Measurements from ENCODE around the gene FABP3. TPM values are rescaled to one million over a fixed set of nuclear protein-coding genes. Genes with fewer than 3 reads are reported as not detected.

The FABP3 gene
- total and polyA plus RNA-seq, 2 experiments from 2014 or later, result 250 to 595 TPM

DNA sequence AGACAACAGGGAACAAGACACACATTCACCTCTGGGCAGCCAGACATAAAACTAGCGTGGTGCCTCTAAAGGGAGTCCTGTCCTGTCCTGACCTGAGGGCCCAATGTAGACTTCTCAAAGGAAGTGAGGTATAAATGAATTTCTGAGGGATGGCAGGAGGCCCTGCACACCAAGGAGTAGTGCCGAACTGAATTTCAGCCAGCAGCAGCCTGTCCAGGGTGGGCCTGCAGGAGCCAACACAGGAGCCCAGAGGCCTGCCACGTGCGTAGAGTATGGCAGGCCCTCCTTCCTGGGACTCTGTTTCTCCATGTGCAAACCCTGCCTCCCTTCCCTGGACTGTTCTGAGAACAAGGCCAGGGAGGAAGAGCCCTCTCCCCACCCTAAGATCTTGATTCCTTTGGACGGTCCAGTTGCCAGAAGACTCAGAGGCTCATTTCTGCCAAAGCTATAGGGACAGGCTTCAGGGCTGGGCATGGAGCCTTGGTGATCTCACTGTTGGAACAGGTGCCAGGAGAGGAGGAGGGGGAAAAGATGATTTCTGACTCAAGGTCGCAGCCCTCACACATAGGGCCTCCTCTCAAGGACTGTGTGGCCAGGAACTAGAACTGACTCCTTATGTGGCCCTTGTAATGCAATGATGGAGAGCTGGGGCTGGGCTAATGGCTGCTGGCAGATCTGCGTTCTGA is 1.8 kb upstream of the FABP3 start:
- TF ChIP-seq, protein P1, sequence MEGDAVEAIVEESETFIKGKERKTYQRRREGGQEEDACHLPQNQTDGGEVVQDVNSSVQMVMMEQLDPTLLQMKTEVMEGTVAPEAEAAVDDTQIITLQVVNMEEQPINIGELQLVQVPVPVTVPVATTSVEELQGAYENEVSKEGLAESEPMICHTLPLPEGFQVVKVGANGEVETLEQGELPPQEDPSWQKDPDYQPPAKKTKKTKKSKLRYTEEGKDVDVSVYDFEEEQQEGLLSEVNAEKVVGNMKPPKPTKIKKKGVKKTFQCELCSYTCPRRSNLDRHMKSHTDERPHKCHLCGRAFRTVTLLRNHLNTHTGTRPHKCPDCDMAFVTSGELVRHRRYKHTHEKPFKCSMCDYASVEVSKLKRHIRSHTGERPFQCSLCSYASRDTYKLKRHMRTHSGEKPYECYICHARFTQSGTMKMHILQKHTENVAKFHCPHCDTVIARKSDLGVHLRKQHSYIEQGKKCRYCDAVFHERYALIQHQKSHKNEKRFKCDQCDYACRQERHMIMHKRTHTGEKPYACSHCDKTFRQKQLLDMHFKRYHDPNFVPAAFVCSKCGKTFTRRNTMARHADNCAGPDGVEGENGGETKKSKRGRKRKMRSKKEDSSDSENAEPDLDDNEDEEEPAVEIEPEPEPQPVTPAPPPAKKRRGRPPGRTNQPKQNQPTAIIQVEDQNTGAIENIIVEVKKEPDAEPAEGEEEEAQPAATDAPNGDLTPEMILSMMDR (IDR thresholded peaks at IDR 0.05; ENCODE audit: low read depth, low read length), result no peak
- DNase-seq (ENCODE audit: low read depth in 1 of 2, low spot score in 1 of 2), result peak in 1 of 2 donors; percentile 18
- Histone ChIP-seq H3K36me3 (no peaks in the 10 kb centered on the region), H3K9me3 (ENCODE audit: low read depth) (no peaks in the 10 kb centered on the region), H3K4me3 (no peak overlapping the region), H3K27ac (peak overlapping the region; percentile 100), H3K27me3 (no peaks in the 10 kb centered on the region), H3K4me1 (ENCODE audit: low read depth) (peaks cover 40% of the 10 kb centered on the region)

DNA sequence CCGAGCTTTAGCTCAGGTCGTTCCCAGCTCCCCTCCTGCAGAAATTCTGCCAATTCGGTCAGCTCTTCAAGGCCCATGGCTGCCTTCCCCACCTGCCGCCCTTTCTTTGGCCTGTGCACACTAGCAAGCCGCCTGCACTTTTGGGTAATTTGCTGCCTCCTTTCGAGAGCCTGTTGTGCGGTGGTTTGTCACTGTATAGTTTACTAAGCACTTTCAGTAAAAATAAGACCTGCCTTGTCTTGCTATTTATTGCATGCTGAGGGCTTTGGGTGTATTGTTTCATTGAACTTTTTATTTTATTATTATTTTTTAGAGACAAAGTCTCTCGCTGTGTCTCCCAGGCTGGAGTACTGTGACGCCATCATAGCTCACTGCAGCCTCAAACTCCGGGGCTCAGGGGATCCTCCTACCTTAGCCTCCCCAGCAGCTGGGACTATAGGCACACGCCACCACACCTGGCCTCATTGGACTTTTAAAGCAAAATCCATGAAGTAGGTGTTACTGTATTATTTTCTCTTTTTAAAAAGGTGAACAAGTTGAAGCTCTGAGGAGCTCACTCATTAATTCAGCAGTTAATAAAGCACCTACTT is 1.1 kb upstream of the FABP3 start:
- TF ChIP-seq, protein P1 (IDR thresholded peaks at IDR 0.05; ENCODE audit: low read depth, low read length), result no peak
- H3K27me3 ChIP-seq, result no peaks in the 10 kb centered on the region
- peak overlapping the region; percentile 100 for H3K27ac ChIP-seq

GRCh38 chr1:31372751-31373055 is 173 bp downstream of the FABP3 start:
- Histone ChIP-seq H3K27me3 (no peaks in the 10 kb centered on the region), H3K4me3 (peak overlapping the region; percentile 44), H3K4me1 (ENCODE audit: low read depth) (peaks cover 52% of the 10 kb centered on the region), H3K9me3 (ENCODE audit: low read depth) (no peaks in the 10 kb centered on the region), H3K36me3 (no peaks in the 10 kb centered on the region), H3K27ac (peak overlapping the region; percentile 100)
- TF ChIP-seq, protein P1 (IDR thresholded peaks at IDR 0.05; ENCODE audit: low read depth, low read length), result no peak
- DNase-seq (ENCODE audit: low read depth in 1 of 2, low spot score in 1 of 2), result no peak

More for the DNA sequence above, 1.1 kb upstream of the FABP3 start:
- H3K4me1 ChIP-seq (ENCODE audit: low read depth), result peaks cover 44% of the 10 kb centered on the region
- H3K4me3 ChIP-seq, result no peak overlapping the region
- no peaks in the 10 kb centered on the region for H3K36me3 ChIP-seq
- no peaks in the 10 kb centered on the region for H3K9me3 ChIP-seq (ENCODE audit: low read depth)
- no peak for DNase-seq (ENCODE audit: low read depth in 1 of 2, low spot score in 1 of 2)

DNA sequence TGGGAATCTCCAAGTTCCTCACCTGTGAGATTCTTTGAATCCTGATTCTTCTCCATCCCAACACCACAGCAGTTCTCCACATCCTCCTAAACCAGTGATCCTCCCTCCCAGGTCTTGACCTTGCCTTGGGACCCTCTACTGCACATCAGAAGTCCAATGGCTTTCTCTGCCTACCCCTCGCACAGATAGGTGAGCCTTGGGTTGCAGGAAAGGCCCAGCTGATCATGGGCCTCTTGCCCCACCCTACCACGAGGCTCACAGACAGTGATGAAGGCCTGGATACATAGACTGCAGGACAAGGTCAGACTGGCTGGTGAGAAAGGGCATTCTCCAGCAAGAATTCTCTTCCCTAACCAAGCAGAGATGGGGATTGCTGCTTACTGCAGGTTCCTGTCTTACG is 825 bp downstream of the FABP3 start:
- H3K9me3 ChIP-seq (ENCODE audit: low read depth), result no peaks in the 10 kb centered on the region
- TF ChIP-seq, protein P1 (IDR thresholded peaks at IDR 0.05; ENCODE audit: low read depth, low read length), result no peak
- H3K4me1 ChIP-seq (ENCODE audit: low read depth), result peaks cover 52% of the 10 kb centered on the region
- H3K36me3 ChIP-seq, result peaks cover 4% of the 10 kb centered on the region
- H3K27me3 ChIP-seq, result no peaks in the 10 kb centered on the region
- H3K4me3 ChIP-seq, result peak overlapping the region; percentile 44
- DNase-seq (ENCODE audit: low read depth in 1 of 2, low spot score in 1 of 2), result peak in 1 of 2 donors; percentile 18
- H3K27ac ChIP-seq, result peak overlapping the region; percentile 100

DNA sequence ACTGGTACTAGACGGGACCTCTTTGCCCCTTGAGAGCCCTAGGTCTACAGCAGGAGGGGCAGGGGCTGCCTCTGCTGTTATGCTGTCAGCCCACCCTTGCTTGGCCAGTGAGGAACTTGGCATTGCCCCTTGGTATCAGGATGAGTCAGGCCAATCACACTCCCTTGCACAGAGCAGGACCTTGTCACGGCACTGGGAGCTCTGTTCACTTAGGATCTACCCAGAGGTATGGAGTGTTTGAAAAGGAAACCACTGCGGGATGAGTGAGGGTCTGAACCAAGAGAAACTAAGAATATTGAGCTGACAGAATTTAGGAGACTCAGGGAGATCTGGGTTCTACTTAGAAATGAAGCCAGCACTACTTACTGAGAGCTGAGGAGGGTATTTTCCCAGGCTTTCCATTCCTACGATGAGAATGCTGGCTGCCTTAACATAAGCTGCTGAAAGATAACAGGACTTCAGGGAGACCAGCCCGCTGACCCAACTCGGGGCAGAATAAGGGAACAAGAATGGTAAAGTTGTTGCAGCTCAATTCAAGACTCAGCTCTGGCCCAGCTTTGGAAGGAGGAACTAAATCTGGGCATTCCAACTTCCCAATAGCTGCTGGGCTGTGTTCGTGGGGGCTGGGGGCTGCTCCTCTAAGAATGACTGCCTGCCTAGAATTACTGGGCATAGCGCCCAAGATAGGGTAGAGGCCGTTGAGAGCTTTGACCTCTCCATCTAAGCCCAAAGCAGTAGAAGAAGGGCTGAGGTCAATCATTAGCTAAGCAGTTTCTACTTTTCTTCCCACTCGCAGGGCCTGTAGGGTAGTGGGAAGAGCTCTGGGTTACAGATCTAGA is 1.5 kb downstream of the FABP3 start:
- H3K27ac ChIP-seq, result peak overlapping the region; percentile 100
- peaks cover 11% of the 10 kb centered on the region for H3K36me3 ChIP-seq
- no peaks in the 10 kb centered on the region for H3K9me3 ChIP-seq (ENCODE audit: low read depth)
- H3K4me1 ChIP-seq (ENCODE audit: low read depth), result peaks cover 52% of the 10 kb centered on the region
- TF ChIP-seq, protein P1 (IDR thresholded peaks at IDR 0.05; ENCODE audit: low read depth, low read length), result no peak
- H3K4me3 ChIP-seq, result peak overlapping the region; percentile 44
- H3K27me3 ChIP-seq, result no peaks in the 10 kb centered on the region
- DNase-seq (ENCODE audit: low read depth in 1 of 2, low spot score in 1 of 2), result peak in 1 of 2 donors; percentile 14

Data from cardiac muscle cell (in vitro differentiated cells and primary cell).